CD14-positive monocyte (primary cell): ENCODE data around the gene TANC1. TPM values are rescaled to one million over a fixed set of nuclear protein-coding genes. Genes with fewer than 3 reads are reported as not detected.
A peak's percentile ranks its signal among the peaks of the same experiment; 100 is the strongest.
"Not testable (repeated sequence)": the region's sequence is repeated elsewhere in the genome, so short reads cannot be mapped to it uniquely, and the experiment has no call there.

Experiments used
- DNase-seq, 3 donors: peaks; one replicate each; pipeline ENCODE4 v3.0.0-alpha.2; 2011 to 2022
- H2AFZ ChIP-seq: 2 replicates; pipeline ENCODE4 v1.6.0; 2012; ENCODE audit warnings: mild to moderate bottlenecking, low read depth, low read length, inconsistent platforms; ENCODE audit not compliant: insufficient read depth, poor library complexity, severe bottlenecking
- H3K27ac ChIP-seq, 2 donors: 1 replicate in 1 of 2; 2 replicates in 1 of 2; pipeline ENCODE4 v1.5.1; 2012 to 2013; ENCODE audit warnings: low read length in 2 of 2, control low read depth in 1 of 2, inconsistent platforms in 1 of 2, low read depth in 1 of 2, mild to moderate bottlenecking in 1 of 2
- H3K27me3 ChIP-seq, 2 donors: one replicate each; pipeline versions ENCODE4 v1.6.0 to v1.6.1; 2011 to 2013; ENCODE audit warnings: low read length in 2 of 2; ENCODE audit not compliant: control insufficient read depth in 2 of 2, insufficient read depth in 2 of 2
- H3K36me3 ChIP-seq, 2 donors: replicated peaks in 1 of 2; 1 replicate in 1 of 2; 2 replicates in 1 of 2; pipeline versions ENCODE4 v1.5.1 to v1.6.1; 2012 to 2013; ENCODE audit warnings: low read length in 2 of 2, control low read depth in 1 of 2, inconsistent platforms in 1 of 2, mild to moderate bottlenecking in 1 of 2; ENCODE audit not compliant: insufficient read depth in 2 of 2, control insufficient read depth in 1 of 2
- H3K4me1 ChIP-seq, 2 donors: 1 replicate in 1 of 2; 2 replicates in 1 of 2; pipeline versions ENCODE4 v1.5.1 to v1.6.1; 2012 to 2013; ENCODE audit warnings: low read length in 2 of 2, control low read depth in 1 of 2, inconsistent platforms in 1 of 2, mild to moderate bottlenecking in 1 of 2, moderate library complexity in 1 of 2; ENCODE audit not compliant: insufficient read depth in 2 of 2, control insufficient read depth in 1 of 2
- H3K4me2 ChIP-seq: replicated peaks from 2 replicates; pipeline ENCODE3; 2012; ENCODE audit warnings: low read length, moderate library complexity, mild to moderate bottlenecking; ENCODE audit not compliant: poor library complexity, severe bottlenecking; ENCODE audit errors: extremely low read depth
- H3K4me3 ChIP-seq, 3 experiments: fragments of 200-600 bp in 1 of 3; sonication (generic) in 1 of 3; replicated peaks in 1 of 3; 1 replicate in 2 of 3; 2 replicates in 1 of 3; pipeline ENCODE4 v1.5.1; 2011 to 2013; ENCODE audit warnings: low read length in 3 of 3, mild to moderate bottlenecking in 3 of 3, control low read depth in 2 of 3, low read depth in 2 of 3, inconsistent platforms in 1 of 3, moderate library complexity in 1 of 3
- H3K79me2 ChIP-seq: 2 replicates; pipeline ENCODE4 v1.6.0; 2012; ENCODE audit warnings: mild to moderate bottlenecking, control low read depth, inconsistent platforms, low read length, moderate library complexity; ENCODE audit not compliant: insufficient read depth
- H3K9ac ChIP-seq: 2 replicates; pipeline ENCODE4 v1.6.0; 2017; ENCODE audit warnings: low read length, mild to moderate bottlenecking; ENCODE audit not compliant: insufficient read depth, poor library complexity, severe bottlenecking
- H3K9me3 ChIP-seq, 2 donors: replicated peaks in 1 of 2; 1 replicate in 1 of 2; 2 replicates in 1 of 2; pipeline versions ENCODE4 v1.5.1 to v1.6.1; 2012 to 2013; ENCODE audit warnings: low read length in 2 of 2, control low read depth in 1 of 2; ENCODE audit not compliant: control insufficient read depth in 1 of 2, insufficient read depth in 1 of 2
- H4K20me1 ChIP-seq: 2 replicates; pipeline ENCODE4 v1.6.0; 2012; ENCODE audit warnings: mild to moderate bottlenecking, low read length, control low read depth, moderate library complexity; ENCODE audit not compliant: insufficient read depth
- H3K27ac Mint-ChIP-seq, 7 donors: one replicate each; pipeline ENCODE4 v1.8.0; 2020; ENCODE audit warnings: mild to moderate bottlenecking in 7 of 7, mixed read lengths in 7 of 7, moderate library complexity in 6 of 7, inconsistent platforms in 2 of 7
- H3K27me3 Mint-ChIP-seq, 3 donors: one replicate each; pipeline ENCODE4 v1.8.0; 2021 to 2022; ENCODE audit warnings: low read depth in 3 of 3, mild to moderate bottlenecking in 3 of 3, mixed read lengths in 3 of 3, moderate library complexity in 3 of 3, inconsistent platforms in 1 of 3
- H3K36me3 Mint-ChIP-seq, 2 donors: one replicate each; pipeline ENCODE4 v1.8.0; 2020; ENCODE audit warnings: mixed read lengths in 2 of 2, inconsistent platforms in 1 of 2, mild to moderate bottlenecking in 1 of 2
- H3K4me1 Mint-ChIP-seq: one replicate; pipeline ENCODE4 v1.8.0; 2020; ENCODE audit warnings: mild to moderate bottlenecking, mixed read lengths
- H3K4me3 Mint-ChIP-seq, 2 donors: one replicate each; pipeline ENCODE4 v1.8.0; 2020; ENCODE audit warnings: mild to moderate bottlenecking in 2 of 2, mixed read lengths in 2 of 2, moderate library complexity in 1 of 2
- H3K9me3 Mint-ChIP-seq, 7 donors: one replicate each; pipeline ENCODE4 v1.8.0; 2020 to 2022; ENCODE audit warnings: mixed read lengths in 7 of 7, mild to moderate bottlenecking in 6 of 7, moderate library complexity in 6 of 7, inconsistent platforms in 2 of 7
- CTCF ChIP-seq: fragments of 200-600 bp; IDR thresholded peaks from one replicate; pipeline ENCODE4 v1.8.0; 2022; ENCODE audit warnings: antibody characterized with exemption, mild to moderate bottlenecking
- WGBS: methylation state at CpG from one replicate; pipeline ENCODE4 v1.1.5; 2013; ENCODE audit warnings: missing lambda C conversion rate; ENCODE audit not compliant: insufficient coverage; 5-methylcytosine and 5-hydroxymethylcytosine counted together
- intact Hi-C, 2 donors: fragments of 100-400 bp; cut with micrococcal nuclease; formaldehyde crosslinking; loops; one replicate each; pipeline versions ENCODE4 v1.15.0 to v1.15.1; 2023
- polyA plus RNA-seq, 3 donors: library from polyadenylated mRNA; depleted of rRNA in 1 of 3; unstranded in 2 of 3; stranded (reverse) in 1 of 3; fragments of 300-500 nt in 2 of 3; fragments of >200 nt in 1 of 3; fragmentation: Illumina TruSeq in 2 of 3; gene quantifications; 1 replicate in 2 of 3; 2 replicates in 1 of 3; pipeline ENCODE4 v1.2.3, GENCODE V29; 2012 to 2021

Gene TANC1
- polyA plus RNA-seq, 3 donors, result 0.04 TPM; not detected in 2

- peaks cover 0 to 7% (median 0%) of the 10 kb centered on the region in 3 donors for H3K27me3 Mint-ChIP-seq
- peaks cover 11 to 23% (median 18%) of the 10 kb centered on the region in 7 donors for H3K9me3 Mint-ChIP-seq
- DNase-seq, result no peak
- no peak overlapping the region for H3K4me2 ChIP-seq
- H3K9me3 ChIP-seq, result peaks cover 9 to 10% of the 10 kb centered on the region in 2 donors
- no peaks in the 10 kb centered on the region for H3K36me3 ChIP-seq
- no peaks in the 10 kb centered on the region for H3K27me3 ChIP-seq
- H3K27ac Mint-ChIP-seq, result no peak overlapping the region
- H3K79me2 ChIP-seq, result no peaks in the 10 kb centered on the region
- no peak overlapping the region for H3K9ac ChIP-seq
- no peak overlapping the region for H3K27ac ChIP-seq
- no CpG with 5 or more reads among the region's 1 CpG for WGBS
- H3K36me3 Mint-ChIP-seq, result no peaks in the 10 kb centered on the region
- no peak overlapping the region for H3K4me3 ChIP-seq
- no peak overlapping the region for H3K4me3 Mint-ChIP-seq
- intact Hi-C loops, result no loop called here
- H4K20me1 ChIP-seq, result no peaks in the 10 kb centered on the region
- TF ChIP-seq CTCF, result no peak
- peaks cover 13 to 14% of the 10 kb centered on the region in 2 donors for H3K4me1 ChIP-seq
- H3K4me1 Mint-ChIP-seq, result peaks cover 20% of the 10 kb centered on the region
- H2AFZ ChIP-seq, result no peak overlapping the region
Measured at GRCh38 chr2:159095813-159096212, 127.4 kb downstream of the TANC1 start.

- H4K20me1 ChIP-seq, H2AFZ ChIP-seq, H3K36me3 Mint-ChIP-seq, intact Hi-C loops, H3K4me3 Mint-ChIP-seq, DNase-seq, H3K4me3 ChIP-seq, H3K27me3 ChIP-seq, H3K27me3 Mint-ChIP-seq, H3K27ac ChIP-seq, H3K9ac ChIP-seq, H3K79me2 ChIP-seq, H3K4me1 ChIP-seq, H3K36me3 ChIP-seq, H3K4me2 ChIP-seq: not testable (repeated sequence)
- H3K9me3 ChIP-seq, result peaks cover 9 to 10% of the 10 kb centered on the region in 2 donors
- Mint-ChIP-seq H3K4me1 (peaks cover 14% of the 10 kb centered on the region), H3K27ac (peak overlapping the region in 1 of 7 donors; percentile 3), H3K9me3 (peaks cover 11 to 23% (median 18%) of the 10 kb centered on the region in 7 donors)
- 94% methylated on average over 8 of the region's 8 CpGs for WGBS
Measured at GRCh38 chr2:159096302-159096855, 127.9 kb downstream of the TANC1 start.
